ENCODE measurements around the gene TTC21A. TPM values are rescaled to one million over a fixed set of nuclear protein-coding genes. Genes with fewer than 3 reads are reported as not detected.

The TTC21A gene
- total and polyA plus RNA-seq, 2 experiments from 2014 or later = 1.8 to 2.0 TPM

- TF ChIP-seq ETS1 (IDR thresholded peaks at IDR 0.05) = no peak
- no peak for TF ChIP-seq JUNB (IDR thresholded peaks at IDR 0.05; ENCODE audit: unreplicated experiment)
- TF ChIP-seq CREB1 (CRISPR knock-in tag; IDR thresholded peaks at IDR 0.05; ENCODE audit: low read depth) = no peak
- no peak for TF ChIP-seq EZH2phosphoT487 (IDR thresholded peaks at IDR 0.05; ENCODE audit: unreplicated experiment)
- no peak for TF ChIP-seq ZNF331 (CRISPR knock-in tag; IDR thresholded peaks at IDR 0.05; ENCODE audit: low read depth)
Observed at GRCh38 chr3:39166134-39166710, 58.7 kb downstream of the TTC21A start (continued).

- Histone ChIP-seq H3K79me2 (replicated peaks; ENCODE audit: insufficient read depth) (no peaks in the 10 kb centered on the region), H3K4me2 (no peak overlapping the region), H3K27me3 (ENCODE audit: insufficient read depth) (no peaks in the 10 kb centered on the region), H3K4me3 (no peak overlapping the region), H4K20me1 (replicated peaks; ENCODE audit: insufficient read depth) (no peaks in the 10 kb centered on the region), H2AFZ (no peak overlapping the region), H3F3A (replicated peaks; ENCODE audit: low read depth) (no peaks in the 10 kb centered on the region), H3K27ac (ENCODE audit: low read depth) (no peak overlapping the region), H3K4me1 (ENCODE audit: insufficient read depth) (no peaks in the 10 kb centered on the region), H3K36me3 (ENCODE audit: insufficient read depth) (no peaks in the 10 kb centered on the region), H3K9me2 (ENCODE audit: insufficient read depth) (no peaks in the 10 kb centered on the region)
- Mint-ChIP-seq H3K9me3 (no peaks in the 10 kb centered on the region; the same call in 2 of the 3 replicates), H3K27ac (no peak overlapping the region), H3K4me1 (peaks cover 18% of the 10 kb centered on the region), H3K36me3 (ENCODE audit: low read depth) (no peaks in the 10 kb centered on the region; the same call in 2 of the 3 replicates), H3K27me3 (ENCODE audit: insufficient read depth, low read depth, poor library complexity) (peaks cover 4% of the 10 kb centered on the region), H3K4me3 (no peak overlapping the region)
- no peak for ATAC-seq
- DNase-seq (ENCODE audit: low spot score) = no peak
- TF ChIP-seq CTCF (conservative IDR thresholded peaks at IDR 0.05; ENCODE audit: low read depth in 2 of 2) (no peak), ZNF462 (CRISPR knock-in tag; IDR thresholded peaks at IDR 0.05) (no peak), CREB1 (CRISPR knock-in tag; IDR thresholded peaks at IDR 0.05; ENCODE audit: low read depth) (no peak), EZH2phosphoT487 (IDR thresholded peaks at IDR 0.05; ENCODE audit: unreplicated experiment) (no peak), STAT1 (IDR thresholded peaks at IDR 0.05; ENCODE audit: unreplicated experiment) (no peak), ZNF114 (CRISPR knock-in tag; IDR thresholded peaks at IDR 0.05) (no peak), ZNF331 (CRISPR knock-in tag; IDR thresholded peaks at IDR 0.05; ENCODE audit: low read depth) (no peak), JUNB (IDR thresholded peaks at IDR 0.05; ENCODE audit: unreplicated experiment) (no peak), POLR2AphosphoS5 (IDR thresholded peaks at IDR 0.05; ENCODE audit: low read depth) (no peak), ETS1 (IDR thresholded peaks at IDR 0.05) (no peak), EZH2 (IDR thresholded peaks at IDR 0.05; ENCODE audit: low read depth, unreplicated experiment) (no peak), NANOG (IDR thresholded peaks at IDR 0.05; ENCODE audit: borderline replicate concordance) (no peak)
Observed at GRCh38 chr3:39166932-39167532, 59.6 kb downstream of the TTC21A start.

Data from GM23338 (cell line).